GM21526 (cell line): ENCODE data around the gene RABEPK.
"Not testable (repeated sequence)": the region's sequence is repeated elsewhere in the genome, so short reads cannot be mapped to it uniquely, and the experiment has no call there.

Experiments
- ATAC-seq: cut with Tn5 transposase; IDR thresholded peaks from one replicate; pipeline ENCODE4 v1.9.1; 2021; ENCODE audit warnings: moderate library complexity; ENCODE audit not compliant: unreplicated experiment, low FRiP score

RABEPK gene

DNA sequence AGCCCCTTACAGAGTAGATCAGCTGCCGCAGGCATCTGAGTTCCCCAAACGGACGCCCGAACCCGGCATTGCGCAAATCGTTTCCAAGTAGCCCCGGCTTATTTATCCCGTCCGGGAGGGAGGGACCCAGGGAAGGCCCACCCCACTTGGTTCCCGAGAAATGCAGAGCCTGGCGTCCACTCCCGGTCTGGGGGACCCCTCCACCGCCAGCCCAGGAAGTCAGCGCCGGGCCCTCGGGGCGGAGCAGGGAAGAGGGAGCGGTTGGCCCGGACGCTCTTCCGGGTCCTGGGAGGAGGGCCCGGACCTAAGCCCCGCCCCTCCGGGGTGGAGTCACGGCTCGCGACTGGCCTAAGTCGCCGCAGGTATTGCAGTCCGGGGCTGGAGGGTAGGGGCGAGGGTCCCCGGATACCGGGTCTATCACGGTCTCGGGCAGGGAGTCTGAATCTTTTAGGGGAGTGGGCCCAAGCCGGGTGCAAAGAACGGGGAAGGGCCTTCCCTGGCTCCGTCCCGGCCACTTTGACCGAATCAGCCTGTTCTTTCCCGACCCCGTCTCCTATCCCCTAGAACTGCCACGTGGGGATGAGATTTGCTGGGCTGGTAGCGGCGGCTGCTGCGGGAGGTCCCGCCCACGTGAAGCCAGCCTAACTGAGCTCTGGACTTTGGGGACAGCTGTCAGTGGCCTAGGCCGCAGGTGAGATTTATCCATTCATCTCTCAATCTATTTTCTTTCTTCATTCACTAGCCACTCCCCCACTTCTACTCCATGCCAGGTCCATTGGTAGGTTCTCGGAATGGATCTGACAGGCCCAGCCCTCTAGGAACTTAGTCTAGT is at the start of gene RABEPK:
TSS of gene RABEPK (plus strand) at position 327 of the 832 bp plus-strand sequence. CDS start 2,472 bp downstream, outside the sequence.
- ATAC-seq: peak; percentile 94

DNA sequence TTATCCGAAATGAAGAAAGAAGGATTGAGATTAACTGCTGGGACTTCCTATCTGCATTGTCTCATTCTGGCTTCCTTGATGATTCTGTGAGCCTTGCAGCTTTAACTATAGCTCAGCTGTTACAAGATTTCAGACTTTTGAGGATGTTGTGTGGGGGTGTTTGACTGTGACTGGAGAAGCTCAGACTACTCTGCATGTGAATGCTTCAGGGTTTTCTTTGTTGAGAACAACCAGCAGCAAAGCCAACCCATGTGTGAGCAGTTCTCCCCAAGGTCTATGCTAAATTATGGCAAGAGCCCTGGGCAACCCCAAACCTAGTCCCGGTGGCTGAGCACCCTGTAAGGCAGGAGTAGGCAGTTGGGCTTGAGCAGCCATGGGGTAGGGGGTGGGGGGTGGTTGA is 48.6 kb upstream of the RABEPK start:
- ATAC-seq: no peak

GRCh38 chr9:125153712-125154367 is 46.5 kb upstream of the RABEPK start:
- ATAC-seq: no peak

DNA sequence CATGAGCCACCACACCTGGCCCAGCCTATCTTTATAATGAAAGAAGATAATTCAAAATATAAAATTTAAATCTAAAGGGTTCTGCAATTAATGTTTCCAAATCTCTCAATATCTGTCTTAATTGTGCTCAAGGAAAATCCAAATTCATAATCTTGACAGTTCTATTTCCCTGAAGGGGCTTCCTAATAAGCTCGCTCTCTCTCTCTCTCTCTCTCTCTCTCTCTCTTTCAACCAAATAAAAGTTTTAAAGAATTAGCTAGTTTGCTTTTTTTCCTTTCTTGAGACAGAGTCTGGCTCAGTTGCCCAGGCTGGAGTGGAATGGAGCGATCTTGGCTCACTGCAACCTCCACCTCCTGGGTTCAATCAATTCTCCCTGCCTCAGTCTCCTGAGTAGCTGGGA is 43.8 kb upstream of the RABEPK start:
- ATAC-seq: no peak

DNA sequence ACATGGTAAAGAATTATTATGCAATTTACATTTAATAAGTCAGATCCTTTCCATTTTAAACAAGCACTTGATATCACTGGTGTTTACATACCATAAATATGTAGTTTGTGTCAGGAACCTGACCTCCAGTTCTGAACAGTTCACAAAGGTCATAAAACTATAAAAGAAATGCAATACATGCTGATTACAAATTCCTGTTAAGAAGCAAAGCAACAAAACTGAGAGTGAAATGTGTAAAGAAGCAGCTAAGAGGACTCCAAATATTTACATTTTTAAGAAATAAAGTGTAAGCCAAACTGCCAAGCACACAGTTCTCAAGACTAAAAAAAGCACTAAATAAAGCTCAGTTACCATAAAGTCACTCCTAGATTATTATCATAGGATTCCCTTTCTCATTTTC is 39.6 kb upstream of the RABEPK start:
- ATAC-seq: no peak

DNA sequence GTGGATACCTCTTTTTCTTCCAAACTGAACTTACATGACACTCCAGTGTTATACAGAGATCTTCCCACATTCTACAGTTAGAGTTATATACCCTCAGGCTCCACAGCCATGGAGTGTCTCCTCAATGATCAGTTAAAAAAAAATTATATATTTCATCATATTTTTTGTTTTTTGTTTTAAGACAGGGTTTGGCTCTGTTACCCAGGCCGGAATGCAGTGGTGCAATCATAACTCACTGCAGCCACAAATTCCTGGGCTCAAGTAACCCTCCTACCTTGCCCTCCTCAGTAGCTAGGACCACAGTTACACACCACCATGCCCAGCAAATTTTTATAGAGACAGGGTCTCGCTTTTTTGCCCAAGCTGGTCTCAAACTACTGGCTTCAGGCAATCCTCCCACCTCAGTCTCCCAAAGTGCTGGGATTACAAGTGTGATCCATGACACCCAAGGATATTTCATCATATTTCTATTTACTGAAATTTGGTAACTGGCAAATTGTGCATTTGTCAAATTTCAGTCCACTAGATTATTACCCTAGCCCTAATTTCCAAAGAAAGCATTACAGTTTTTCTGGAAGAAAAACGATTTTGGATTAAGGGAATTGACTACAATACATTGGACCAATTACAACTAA is 38.9 kb upstream of the RABEPK start:
- ATAC-seq: no peak

DNA sequence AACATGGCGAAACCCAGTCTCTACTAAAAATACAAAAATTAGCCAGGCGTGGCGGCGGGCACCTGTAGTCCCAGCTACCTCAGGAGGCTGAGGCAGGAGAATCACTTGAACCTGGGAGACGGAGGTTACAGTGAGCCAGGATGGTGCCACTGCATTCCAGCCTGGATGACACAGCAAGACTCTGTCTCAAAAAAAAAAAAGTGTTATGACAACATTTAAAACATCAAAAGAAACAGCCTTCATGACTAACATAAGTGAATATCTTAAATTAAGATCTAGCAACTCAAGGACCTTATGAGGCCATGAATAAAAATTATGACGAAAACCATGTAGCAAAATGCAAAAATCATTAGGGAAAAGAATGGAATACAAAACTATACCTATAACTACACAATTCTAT is 37.5 kb upstream of the RABEPK start:
- ATAC-seq: not testable (repeated sequence)

DNA sequence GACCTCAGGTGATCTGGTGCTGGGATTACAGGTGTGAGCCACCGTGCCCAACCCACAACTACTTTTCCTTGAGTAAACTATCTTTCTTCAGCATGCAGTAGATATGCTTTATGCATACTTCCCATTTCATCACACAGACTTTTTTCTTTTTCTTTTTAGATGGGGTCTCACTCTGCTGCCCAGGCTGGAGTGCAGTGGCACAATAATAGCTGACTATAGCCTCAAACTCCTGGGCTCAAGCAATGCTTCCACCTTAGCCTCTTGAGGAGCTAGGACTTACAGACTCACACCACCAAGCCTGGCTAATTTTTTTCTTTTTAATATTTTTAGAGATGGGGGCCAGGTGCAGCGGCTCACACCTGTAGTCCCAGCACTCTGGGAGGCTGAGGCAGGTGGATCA is 33.6 kb upstream of the RABEPK start:
- ATAC-seq: no peak

GRCh38 chr9:125169895-125170294 is 30.4 kb upstream of the RABEPK start:
- no peak for ATAC-seq

DNA sequence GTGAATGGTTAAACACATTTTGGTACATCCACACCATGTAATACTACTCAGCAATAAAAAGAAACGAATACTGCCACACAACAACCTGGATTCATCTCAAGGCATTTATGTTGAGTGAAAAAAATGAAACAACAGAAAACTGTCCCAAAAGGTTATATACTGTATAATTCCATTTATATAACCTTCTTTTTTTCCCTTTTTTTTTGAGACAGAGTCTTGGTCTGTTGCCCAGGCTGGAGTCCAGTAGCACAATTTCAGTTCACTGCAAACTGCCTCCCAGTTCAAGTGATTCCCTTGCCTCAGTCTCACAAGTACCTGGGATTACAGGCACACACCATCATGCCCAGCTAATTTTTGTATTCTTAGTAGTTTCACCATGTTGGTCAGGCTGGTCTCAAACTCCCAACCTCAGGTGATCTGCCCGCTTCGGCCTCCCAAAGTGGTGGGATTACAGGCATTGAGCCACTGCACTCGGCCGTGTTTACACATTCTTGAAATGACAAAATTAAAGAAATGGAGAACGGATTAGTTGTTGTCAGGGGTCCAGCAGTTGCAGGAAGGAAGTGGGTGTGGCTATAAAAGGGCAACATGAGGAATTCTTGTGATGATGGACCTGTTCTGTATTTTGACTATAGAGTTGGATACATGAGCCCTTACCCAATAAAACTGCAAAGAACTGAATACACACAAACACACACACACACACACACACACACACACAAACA is 28.1 kb upstream of the RABEPK start:
- ATAC-seq: no peak

GRCh38 chr9:125176636-125177035 is 23.7 kb upstream of the RABEPK start:
- no peak for ATAC-seq

GRCh38 chr9:125177888-125178287 is 22.5 kb upstream of the RABEPK start:
- no peak for ATAC-seq

GRCh38 chr9:125179776-125180175 is 20.6 kb upstream of the RABEPK start:
- ATAC-seq: not testable (repeated sequence)

GRCh38 chr9:125180876-125181275 is 19.5 kb upstream of the RABEPK start:
- ATAC-seq: no peak

DNA sequence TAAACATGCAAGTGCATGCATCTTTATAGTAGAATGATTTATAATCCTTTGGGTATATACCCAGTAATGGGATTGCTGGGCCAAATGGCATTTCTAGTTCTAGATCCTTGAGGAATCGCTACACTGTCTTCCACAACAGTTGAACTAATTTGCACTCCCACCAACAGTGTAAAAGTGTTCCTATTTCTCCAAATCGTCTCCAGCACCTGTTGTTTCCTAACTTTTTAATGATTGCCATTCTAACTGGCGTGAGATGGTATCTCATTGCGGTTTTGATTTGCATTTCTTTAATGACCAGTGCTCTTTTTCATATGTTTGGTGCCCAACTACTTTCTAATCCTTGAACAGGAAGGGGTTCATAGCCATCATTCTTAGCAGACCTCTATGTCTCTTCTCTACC is 18.6 kb upstream of the RABEPK start:
- ATAC-seq: not testable (repeated sequence)

GRCh38 chr9:125183054-125183453 is 17.3 kb upstream of the RABEPK start:
- ATAC-seq: no peak

GRCh38 chr9:125183561-125183960 is 16.8 kb upstream of the RABEPK start:
- ATAC-seq: no peak

GRCh38 chr9:125189011-125189360 is 11.4 kb upstream of the RABEPK start:
- no peak for ATAC-seq

GRCh38 chr9:125189361-125190289 is 10.7 kb upstream of the RABEPK start, which contains the start of gene PPP6C:
PPP6C (minus strand) TSS chr9:125189803; CDS start chr9:125189718, 85 bp downstream.
- ATAC-seq: peak; percentile 94

GRCh38 chr9:125190361-125190801 is 10.0 kb upstream of the RABEPK start:
- ATAC-seq: peak; percentile 10
